Muscle of arm (tissue), 14 donors: ENCODE results near the gene NELFCD. TPM values are rescaled to one million over a fixed set of nuclear protein-coding genes. Genes with fewer than 3 reads are reported as not detected.
"Not testable (repeated sequence)": the region's sequence is repeated elsewhere in the genome, so short reads cannot be mapped to it uniquely, and the experiment has no call there.

Experiments
- DNase-seq: peaks from one replicate; pipeline ENCODE4 v3.0.0-alpha.2; 2013
- long read RNA-seq, 11 donors: transcript quantifications; one replicate each; lab custom pipeline, GENCODE V29; 2026
- polyA plus RNA-seq, 12 donors: library from polyadenylated mRNA; unstranded; fragments of 120-200 nt; gene quantifications; one replicate each; pipeline ENCODE4 v1.2.1, GENCODE V29; 2013; ENCODE audit not compliant: insufficient read length in 12 of 12

NELFCD gene
- polyA plus RNA-seq = 10 to 100 TPM in 11 of 12 donors, not detected in 1; 46.8 to 95.9 (median 59.8) TPM
- long read RNA-seq, donor 1, transcript NELFCD-211 (4 exons, 606 nt) = minor isoform, 5 of 62 reads
- long read RNA-seq, donor 1, transcript NELFCD-213 (15 exons, 2,305 nt) = major isoform, 10 of 62 reads
- long read RNA-seq, donor 1, partial matches to known transcripts = 38 of 62 reads
- long read RNA-seq, donor 1, other reads (novel, unspliced or antisense) = 5 of 62 reads
- long read RNA-seq, donor 2, transcript NELFCD-213 (15 exons, 2,305 nt) = major isoform, 9 of 10 reads
- long read RNA-seq, donor 2, partial matches to known transcripts = 0 of 10 reads
- long read RNA-seq, donor 2, other reads (novel, unspliced or antisense) = 0 of 10 reads
- long read RNA-seq, donor 3, transcript NELFCD-213 (15 exons, 2,305 nt) = major isoform, 6 of 938 reads
- long read RNA-seq, donor 3, partial matches to known transcripts = 930 of 938 reads
- long read RNA-seq, donor 3, other reads (novel, unspliced or antisense) = 0 of 938 reads
- long read RNA-seq, donor 4, partial matches to known transcripts = 0 of 4 reads
- long read RNA-seq, donor 4, other reads (novel, unspliced or antisense) = 0 of 4 reads
- long read RNA-seq, donor 5, transcript NELFCD-213 (15 exons, 2,305 nt) = major isoform, 14 of 29 reads
- long read RNA-seq, donor 5, partial matches to known transcripts = 0 of 29 reads
- long read RNA-seq, donor 5, other reads (novel, unspliced or antisense) = 12 of 29 reads
- long read RNA-seq, donor 6, transcript NELFCD-213 (15 exons, 2,305 nt) = major isoform, 6 of 31 reads
- long read RNA-seq, donor 6, partial matches to known transcripts = 18 of 31 reads
- long read RNA-seq, donor 6, other reads (novel, unspliced or antisense) = 0 of 31 reads
- long read RNA-seq, donor 7, partial matches to known transcripts = 0 of 3 reads
- long read RNA-seq, donor 7, other reads (novel, unspliced or antisense) = 0 of 3 reads
- long read RNA-seq, donor 8, transcript NELFCD-213 (15 exons, 2,305 nt) = major isoform, 11 of 13 reads
- long read RNA-seq, donor 8, partial matches to known transcripts = 0 of 13 reads
- long read RNA-seq, donor 8, other reads (novel, unspliced or antisense) = 0 of 13 reads
- long read RNA-seq, donor 9, partial matches to known transcripts = 0 of 5 reads
- long read RNA-seq, donor 9, other reads (novel, unspliced or antisense) = 0 of 5 reads
- long read RNA-seq, donor 10, transcript NELFCD-213 (15 exons, 2,305 nt) = major isoform, 12 of 26 reads
- long read RNA-seq, donor 10, partial matches to known transcripts = 10 of 26 reads
- long read RNA-seq, donor 10, other reads (novel, unspliced or antisense) = 0 of 26 reads
- long read RNA-seq, donor 11, transcript NELFCD-213 (15 exons, 2,305 nt) = major isoform, 10 of 24 reads
- long read RNA-seq, donor 11, partial matches to known transcripts = 13 of 24 reads
- long read RNA-seq, donor 11, other reads (novel, unspliced or antisense) = 0 of 24 reads

- peak; percentile 82 for DNase-seq
Measured at GRCh38 chr20:58980711-58981627, at the start of gene NELFCD. Gene NELFCD (plus strand): TSS chr20:58981256. CDS start chr20:58981310, 54 bp downstream.

DNA sequence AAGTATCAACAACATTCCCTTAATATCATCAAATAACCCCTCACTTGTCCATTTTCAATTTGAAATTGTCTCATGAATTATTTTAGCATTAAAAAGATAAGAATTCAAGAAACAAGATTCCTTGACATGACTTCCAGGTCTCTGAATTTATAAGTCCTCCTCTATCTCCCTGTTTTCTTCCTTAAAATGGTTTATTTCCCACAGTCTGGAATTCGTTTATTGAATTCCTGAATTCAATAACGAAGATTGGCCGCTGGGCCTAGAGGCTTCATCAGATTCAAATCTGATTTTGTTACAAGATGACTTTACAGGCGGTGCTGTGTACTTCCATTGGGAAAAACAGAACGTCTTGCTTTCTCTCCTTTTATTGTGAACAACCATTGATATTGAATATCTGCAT, 48.9 kb upstream of the NELFCD start:
- DNase-seq = no peak

GRCh38 chr20:58938078-58938477, 43.0 kb upstream of the NELFCD start:
- no peak for DNase-seq

DNA sequence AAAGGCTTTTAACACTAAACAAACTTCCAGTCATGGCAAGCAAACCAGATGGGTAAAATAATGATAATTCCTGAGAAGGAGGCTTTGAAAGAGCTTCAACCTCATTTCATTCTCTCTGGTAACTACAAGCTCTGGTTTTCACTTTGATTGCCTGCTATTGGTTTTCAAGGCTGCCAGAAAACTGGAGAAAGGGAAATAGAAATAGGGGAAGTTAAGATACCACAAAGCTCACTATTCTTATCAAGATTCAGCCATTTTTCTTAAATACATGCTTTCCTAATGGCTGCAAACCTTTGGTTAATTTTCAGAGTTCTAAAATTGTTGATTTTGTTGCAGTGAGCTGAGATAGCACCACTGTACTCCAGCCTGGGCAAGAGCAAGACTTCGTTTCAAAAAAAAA, 42.5 kb upstream of the NELFCD start:
- no peak for DNase-seq

DNA sequence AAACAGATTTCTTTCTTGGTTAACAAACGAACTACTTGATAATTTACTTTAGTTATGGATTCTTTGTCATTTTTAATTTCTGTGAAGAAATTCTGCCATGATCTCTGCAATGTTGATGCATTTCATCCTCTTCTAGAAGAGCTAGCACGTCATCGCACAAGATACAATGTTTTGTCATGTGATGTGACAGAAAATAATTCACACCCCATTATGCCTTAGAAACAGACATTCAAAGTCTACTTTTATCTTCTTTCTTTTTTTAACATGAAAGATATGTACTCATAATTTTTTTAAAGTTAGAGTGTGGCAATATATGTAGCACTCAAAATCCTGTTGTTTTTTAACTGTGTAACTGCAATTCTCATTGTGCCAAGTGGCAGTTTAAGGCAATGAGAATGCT, 39.6 kb upstream of the NELFCD start:
- DNase-seq = no peak

DNA sequence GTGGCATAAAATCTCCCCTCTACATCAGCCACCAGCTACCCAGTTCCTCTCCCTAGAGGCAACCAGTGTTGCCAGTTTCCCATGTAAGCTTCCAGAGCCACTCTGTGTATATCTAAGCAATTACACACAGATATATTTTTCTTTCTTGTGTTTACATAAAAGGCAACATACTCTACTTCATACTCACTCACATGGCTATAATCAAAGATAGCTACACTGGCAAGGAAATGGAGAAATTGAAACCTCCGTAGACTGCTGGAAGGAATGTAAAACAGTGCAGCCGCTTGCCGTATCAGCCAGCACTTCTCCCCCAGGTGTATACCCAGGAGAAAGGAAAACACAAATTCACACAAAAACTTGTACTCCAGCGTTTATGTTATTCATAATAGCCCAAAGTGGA, 38.5 kb upstream of the NELFCD start:
- no peak for DNase-seq

- no peak for DNase-seq
Measured at GRCh38 chr20:58944610-58945009, 36.4 kb upstream of the NELFCD start.

- no peak for DNase-seq
Measured at GRCh38 chr20:58945965-58946631, 35.0 kb upstream of the NELFCD start.

DNA sequence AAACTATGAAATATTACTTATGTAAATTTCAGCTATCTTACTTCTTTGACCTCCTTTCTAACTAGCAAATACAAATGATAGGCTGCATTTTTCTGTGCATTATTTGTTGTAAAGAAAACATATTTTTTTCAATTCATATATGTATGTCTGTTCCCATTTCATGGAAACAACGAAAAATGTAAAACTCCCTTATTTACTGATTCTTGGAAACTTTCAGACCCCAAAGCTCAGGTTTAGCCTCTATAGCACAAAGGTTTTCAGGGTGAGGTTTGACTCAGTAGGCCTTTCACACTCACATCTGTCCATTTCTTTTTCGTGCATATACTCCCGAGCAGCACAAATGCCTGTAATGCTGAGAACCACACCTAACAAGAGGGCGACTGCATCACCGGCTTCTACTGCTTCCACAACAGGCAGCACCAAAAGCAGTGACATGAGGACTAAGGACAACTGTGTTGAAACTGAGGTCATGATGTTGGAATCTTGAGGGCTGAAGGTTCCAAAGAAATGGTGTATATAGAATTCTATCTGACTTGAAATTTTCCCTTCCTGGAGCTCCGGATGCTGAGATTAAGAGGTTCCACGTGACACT, 33.2 kb upstream of the NELFCD start:
- not testable (repeated sequence) for DNase-seq

DNA sequence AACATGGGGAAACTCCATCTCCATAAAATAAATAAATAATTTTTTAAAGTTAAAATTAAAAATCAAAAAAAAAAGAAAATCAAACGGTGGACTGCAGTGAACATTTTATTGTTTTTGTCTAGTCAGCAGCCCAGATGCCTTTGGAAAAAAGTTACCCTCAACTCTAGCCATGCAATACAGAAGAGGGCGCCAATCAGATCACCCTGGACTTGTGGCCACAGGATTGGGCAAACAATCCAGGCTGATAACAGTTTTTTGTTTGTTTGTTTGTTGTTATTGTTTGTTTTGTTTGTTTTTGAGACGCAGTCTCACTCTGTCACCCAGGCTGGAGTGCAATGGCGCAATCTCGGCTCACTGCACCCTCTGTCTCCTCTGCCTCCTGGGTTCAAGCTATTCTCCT, 30.5 kb upstream of the NELFCD start:
- DNase-seq = no peak

- no peak for DNase-seq
Measured at GRCh38 chr20:58953050-58953449, 28.0 kb upstream of the NELFCD start.

GRCh38 chr20:58956078-58956477, 25.0 kb upstream of the NELFCD start:
- DNase-seq = no peak

DNA sequence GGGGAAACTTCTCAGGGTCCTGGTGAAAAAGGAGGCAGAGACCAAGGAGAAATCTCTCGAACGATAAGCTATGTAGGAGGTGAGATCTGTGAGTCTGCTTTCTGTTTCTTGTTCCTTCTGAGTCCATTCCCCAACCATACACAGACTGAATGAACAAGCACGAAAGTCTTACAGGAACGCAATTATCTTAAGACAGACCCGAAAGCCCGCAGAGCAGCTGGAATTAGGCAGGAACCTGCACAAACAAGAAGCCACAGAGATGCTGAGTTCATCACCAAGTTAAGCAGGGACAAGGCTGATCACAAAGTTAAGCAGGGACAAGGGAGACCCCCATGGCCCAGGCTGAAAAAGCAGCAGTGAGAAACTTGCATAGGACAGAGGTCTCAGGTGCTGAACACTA, 21.4 kb upstream of the NELFCD start:
- no peak for DNase-seq

DNA sequence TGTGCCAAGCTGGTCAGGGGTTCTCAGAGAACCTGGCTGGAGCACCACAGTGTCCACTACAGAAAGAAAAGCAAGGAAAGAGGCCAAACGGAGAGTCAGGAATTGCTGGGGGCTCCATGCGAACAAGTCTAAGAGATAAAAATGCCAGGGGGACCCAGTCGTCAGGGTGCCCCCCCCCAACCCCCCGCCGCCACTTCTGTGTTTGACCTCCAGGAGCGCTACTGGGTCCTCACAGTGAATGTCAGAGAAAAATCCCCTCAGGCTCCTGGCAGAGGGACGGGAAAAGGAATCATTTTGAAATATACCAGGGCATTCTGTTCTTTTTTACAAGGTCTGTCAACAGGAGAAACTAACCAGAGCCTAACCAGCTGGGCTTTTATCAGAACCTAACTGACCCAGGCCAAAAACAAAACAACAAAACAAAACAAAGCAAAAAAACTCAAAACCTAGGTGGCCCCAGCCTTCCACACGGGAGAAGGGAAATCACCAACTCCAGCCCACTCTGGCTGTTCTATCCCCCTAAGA, 17.9 kb upstream of the NELFCD start:
- no peak for DNase-seq

GRCh38 chr20:58963922-58964321, 17.1 kb upstream of the NELFCD start:
- not testable (repeated sequence) for DNase-seq

GRCh38 chr20:58965270-58966064, 15.6 kb upstream of the NELFCD start:
- DNase-seq = no peak

DNA sequence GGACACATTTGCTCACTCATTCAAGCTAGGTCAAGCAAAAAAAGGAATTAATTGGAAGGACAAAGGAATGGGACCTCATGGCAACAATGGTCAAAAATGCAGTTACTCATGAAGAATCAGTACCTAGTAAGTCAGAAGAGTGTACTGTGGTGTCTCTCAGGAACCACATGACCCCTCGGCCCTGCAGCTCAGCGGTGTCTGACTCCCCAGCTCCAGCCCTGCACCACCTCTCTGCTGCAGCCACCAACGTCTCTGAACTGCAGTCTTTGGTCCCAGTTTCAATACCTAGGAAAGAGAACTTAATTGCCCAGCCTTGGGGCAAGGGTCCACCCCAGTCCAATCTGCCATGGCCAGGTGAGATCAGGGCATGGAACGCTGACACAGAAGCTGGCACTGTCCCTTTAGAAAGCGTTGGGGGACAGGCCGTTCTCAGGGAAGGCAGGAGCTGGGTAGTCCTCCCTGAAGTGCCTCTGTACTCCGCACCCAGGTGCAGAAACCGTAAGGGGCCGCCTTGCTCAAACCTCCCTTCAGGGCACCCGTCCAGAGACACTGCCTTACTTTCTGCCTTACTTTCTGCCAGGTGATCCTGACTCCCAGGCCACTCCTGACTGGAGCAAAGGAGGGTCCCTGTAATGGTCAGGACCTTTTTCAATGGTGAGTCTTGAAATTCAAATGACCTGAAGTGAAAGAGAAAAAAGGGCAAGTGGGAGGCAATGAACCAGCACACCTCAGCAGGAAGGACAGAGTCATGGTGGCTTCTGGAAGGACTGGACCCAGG, 13.2 kb upstream of the NELFCD start:
- no peak for DNase-seq
